Cardiac fibroblast (primary cell): ENCODE measurements around the gene GRIK3.

ENCODE experiments used
- DNase-seq, 2 donors: peaks; one replicate each; pipeline versions ENCODE4 v3.0.0 to v3.0.0-alpha.2; 2010; ENCODE audit warnings: low read depth in 2 of 2
- H3K4me3 ChIP-seq, 2 donors: replicated peaks in 1 of 2; 1 replicate in 1 of 2; 2 replicates in 1 of 2; pipeline ENCODE4 v1.5.1; 2011; ENCODE audit warnings: low read depth in 2 of 2, low read length in 2 of 2, mild to moderate bottlenecking in 2 of 2, moderate library complexity in 1 of 2
- CTCF ChIP-seq: IDR thresholded peaks from one replicate; pipeline ENCODE4 v1.5.1; 2011; ENCODE audit warnings: low read depth, mild to moderate bottlenecking, low read length, inconsistent platforms

The GRIK3 gene

GRCh38 chr1:36879613-36880012 is 154.7 kb downstream of the GRIK3 start:
- DNase-seq, result no peak
- no peak for TF ChIP-seq CTCF
- H3K4me3 ChIP-seq, result no peak overlapping the region

GRCh38 chr1:36876990-36877389 is 157.3 kb downstream of the GRIK3 start:
- no peak for TF ChIP-seq CTCF
- no peak for DNase-seq

GRCh38 chr1:36874271-36875060 is 159.8 kb downstream of the GRIK3 start:
- no peak for TF ChIP-seq CTCF
- H3K4me3 ChIP-seq, result no peak overlapping the region
- no peak for DNase-seq

More at GRCh38 chr1:36876990-36877389, 157.3 kb downstream of the GRIK3 start:
- H3K4me3 ChIP-seq, result no peak overlapping the region

GRCh38 chr1:36872858-36873257 is 161.5 kb downstream of the GRIK3 start:
- DNase-seq, result no peak
- no peak for TF ChIP-seq CTCF
- no peak overlapping the region for H3K4me3 ChIP-seq

GRCh38 chr1:36872126-36872754 is 162.1 kb downstream of the GRIK3 start:
- no peak overlapping the region for H3K4me3 ChIP-seq
- DNase-seq, result no peak
- no peak for TF ChIP-seq CTCF

- no peak overlapping the region for H3K4me3 ChIP-seq
- no peak for DNase-seq
- TF ChIP-seq CTCF, result no peak
Measured at GRCh38 chr1:36871146-36871971, 163.0 kb downstream of the GRIK3 start.
